Activated CD4-positive, alpha-beta memory T cell treated with anti-CD3 and anti-CD28 coated beads for 36 hours (primary cell): ENCODE results near the gene RBM33. TPM values are rescaled to one million over a fixed set of nuclear protein-coding genes. Genes with fewer than 3 reads are reported as not detected.

ENCODE experiments used
- CTCF ChIA-PET: fragments of 350-600 bp; sonication (Branson Sonifier 250); formaldehyde crosslinking; loops from one replicate; lab custom pipeline; 2021; ENCODE audit warnings: antibody characterized with exemption, inconsistent platforms; lab: Charles Lee
- POLR2A ChIA-PET: fragments of 350-600 bp; sonication (Branson Sonifier 250); formaldehyde crosslinking; loops from one replicate; lab custom pipeline; 2021; ENCODE audit warnings: antibody characterized with exemption; lab: Charles Lee
- DNase-seq: peaks from one replicate; pipeline ENCODE4 v3.0.0-alpha.2; 2020
- H3K27ac Mint-ChIP-seq: one replicate; pipeline ENCODE4 v1.8.0; 2021; ENCODE audit warnings: mixed read lengths
- H3K27me3 Mint-ChIP-seq: one replicate; pipeline ENCODE4 v1.8.0; 2021; ENCODE audit warnings: mixed read lengths
- H3K36me3 Mint-ChIP-seq: one replicate; pipeline ENCODE4 v1.8.0; 2021; ENCODE audit warnings: mixed read lengths
- H3K4me1 Mint-ChIP-seq: one replicate; pipeline ENCODE4 v1.8.0; 2021; ENCODE audit warnings: low read depth, mixed read lengths
- H3K4me3 Mint-ChIP-seq: one replicate; pipeline ENCODE4 v1.8.0; 2021; ENCODE audit warnings: mild to moderate bottlenecking, mixed read lengths
- H3K9me3 Mint-ChIP-seq: one replicate; pipeline ENCODE4 v1.8.0; 2021; ENCODE audit warnings: mixed read lengths
- intact Hi-C: fragments of 100-400 bp; cut with micrococcal nuclease; formaldehyde crosslinking; loops from one replicate; pipeline ENCODE4 v1.15.1; 2023
- total RNA-seq, 2 experiments: library from RNA; stranded (reverse); gene quantifications; one replicate each; pipeline ENCODE4 v1.2.3, GENCODE V29; 2021

The RBM33 gene
- total RNA-seq, 2 experiments from 2014 or later: 57.7 to 65.3 TPM

DNA sequence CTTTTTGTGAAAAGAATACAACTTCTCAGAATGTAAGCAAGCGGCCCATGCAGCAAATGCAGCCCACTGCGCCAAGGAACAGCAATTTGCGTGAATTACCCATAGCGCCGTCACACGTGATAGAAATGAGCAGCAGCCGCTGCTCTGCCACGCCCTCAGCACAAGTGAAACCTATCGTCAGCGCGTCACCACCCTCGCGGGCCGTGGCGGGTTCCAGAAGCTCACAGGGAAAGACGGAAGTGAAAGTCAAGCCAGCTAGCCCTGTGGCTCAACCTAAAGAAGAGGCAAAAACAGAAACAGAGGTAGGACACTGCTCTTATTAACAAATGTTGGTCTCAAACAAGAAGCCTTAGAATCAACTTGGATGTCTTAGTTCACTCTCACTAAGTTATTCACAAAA is 97.3 kb downstream of the RBM33 start:
- peaks cover 57% of the 10 kb centered on the region for H3K36me3 Mint-ChIP-seq
- POLR2A ChIA-PET: interaction anchor here (0.8 kb wide), 1 partner anchor 23 kb away, joined by 3 read pairs; no protein-coding TSS in a partner anchor
- intact Hi-C loops: no loop called here
- no peak overlapping the region for H3K4me3 Mint-ChIP-seq
- DNase-seq: peak; percentile 47
- no peaks in the 10 kb centered on the region for H3K9me3 Mint-ChIP-seq
- peaks cover 55% of the 10 kb centered on the region for H3K4me1 Mint-ChIP-seq
- H3K27ac Mint-ChIP-seq: peak overlapping the region; percentile 29
- CTCF ChIA-PET: interaction anchor here (1.8 kb wide), 1 partner anchor 143 kb away, joined by 8 read pairs; no protein-coding TSS in a partner anchor
- no peaks in the 10 kb centered on the region for H3K27me3 Mint-ChIP-seq

- Mint-ChIP-seq H3K27me3 (no peaks in the 10 kb centered on the region), H3K4me3 (no peak overlapping the region), H3K9me3 (no peaks in the 10 kb centered on the region), H3K27ac (no peak overlapping the region), H3K36me3 (peaks cover 57% of the 10 kb centered on the region), H3K4me1 (peaks cover 59% of the 10 kb centered on the region)
- intact Hi-C loops: no loop called here
- no peak for DNase-seq
- POLR2A ChIA-PET: no interaction called here
- CTCF ChIA-PET: interaction anchor here (1.4 to 5.4 kb wide), 2 partner anchors 24 to 144 kb away, joined by 7 to 26 read pairs; no protein-coding TSS in a partner anchor
Observed at GRCh38 chr7:155743177-155743576, 98.7 kb downstream of the RBM33 start.

DNA sequence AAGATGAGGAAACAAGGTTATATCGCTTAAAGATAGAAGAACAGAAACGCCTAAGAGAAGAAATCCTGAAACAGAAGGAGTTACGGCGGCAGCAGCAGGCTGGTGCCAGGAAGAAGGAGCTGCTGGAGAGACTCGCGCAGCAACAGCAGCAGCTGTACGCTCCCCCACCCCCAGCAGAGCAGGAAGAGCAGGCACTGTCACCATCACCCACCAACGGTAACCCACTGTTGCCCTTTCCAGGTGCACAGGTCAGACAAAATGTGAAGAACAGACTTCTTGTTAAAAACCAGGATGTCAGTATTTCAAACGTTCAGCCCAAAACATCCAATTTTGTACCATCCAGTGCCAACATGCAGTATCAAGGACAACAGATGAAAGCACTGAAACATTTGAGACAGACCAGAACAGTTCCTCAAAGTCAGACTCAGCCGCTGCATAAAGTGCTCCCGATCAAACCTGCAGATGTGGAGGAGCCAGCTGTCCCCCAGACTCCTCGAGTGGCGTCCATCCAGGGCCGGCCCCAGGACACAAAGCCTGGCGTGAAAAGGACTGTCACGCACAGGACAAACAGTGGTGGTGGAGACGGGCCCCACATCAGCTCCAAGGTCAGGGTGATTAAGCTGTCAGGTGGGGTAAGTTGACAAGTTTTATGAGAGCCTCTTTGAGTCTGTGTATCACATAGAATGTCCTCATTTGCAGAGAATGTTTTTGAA is 100.7 kb downstream of the RBM33 start:
- peaks cover 48% of the 10 kb centered on the region for H3K36me3 Mint-ChIP-seq
- H3K4me3 Mint-ChIP-seq: no peak overlapping the region
- ChIA-PET CTCF (interaction anchor here (1.2 to 5.4 kb wide), 3 partner anchors 11 to 51 kb away, joined by 3 to 26 read pairs (median 7); no protein-coding TSS in a partner anchor), POLR2A (interaction anchor here (0.9 to 1.1 kb wide), 2 partner anchors 11 to 12 kb away, joined by 3 to 5 read pairs; no protein-coding TSS in a partner anchor)
- no peaks in the 10 kb centered on the region for H3K9me3 Mint-ChIP-seq
- no peak for DNase-seq
- peaks cover 61% of the 10 kb centered on the region for H3K4me1 Mint-ChIP-seq
- H3K27ac Mint-ChIP-seq: no peak overlapping the region
- intact Hi-C loops: loop anchor here (5.0 kb wide), 1 partner anchor 83 kb away; no protein-coding TSS in a partner anchor
- H3K27me3 Mint-ChIP-seq: no peaks in the 10 kb centered on the region

DNA sequence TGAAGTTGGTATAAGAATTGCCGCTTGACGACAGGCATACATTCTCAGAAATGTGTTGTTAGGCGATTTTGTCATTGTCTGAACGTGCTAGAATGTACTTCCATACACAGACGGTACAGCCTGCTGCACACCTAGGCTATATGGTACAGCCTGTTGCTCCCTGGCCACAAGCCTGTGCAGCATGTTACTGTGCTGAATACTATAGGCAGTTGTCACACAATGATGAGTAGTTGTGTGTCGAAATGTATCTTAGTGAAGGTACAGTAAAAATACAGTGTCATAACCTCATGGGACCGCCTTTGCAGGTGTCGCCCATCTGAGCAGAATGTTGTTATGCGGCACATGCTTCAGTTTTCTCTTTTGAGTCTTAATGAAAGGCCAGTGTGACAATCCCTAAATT is 101.3 kb downstream of the RBM33 start:
- no peak for DNase-seq
- Mint-ChIP-seq H3K36me3 (peaks cover 44% of the 10 kb centered on the region), H3K4me1 (peaks cover 61% of the 10 kb centered on the region), H3K27ac (peak overlapping the region; percentile 70), H3K9me3 (no peaks in the 10 kb centered on the region), H3K27me3 (no peaks in the 10 kb centered on the region), H3K4me3 (no peak overlapping the region)
- CTCF ChIA-PET: interaction anchor here (1.5 to 5.4 kb wide), 3 partner anchors 11 to 148 kb away, joined by 7 to 26 read pairs (median 9); no protein-coding TSS in a partner anchor
- POLR2A ChIA-PET: interaction anchor here (1.1 kb wide), 1 partner anchor 11 kb away, joined by 5 read pairs; no protein-coding TSS in a partner anchor
- intact Hi-C loops: loop anchor here (1.0 to 5.0 kb wide), 3 partner anchors 11 to 83 kb away; no protein-coding TSS in a partner anchor

DNA sequence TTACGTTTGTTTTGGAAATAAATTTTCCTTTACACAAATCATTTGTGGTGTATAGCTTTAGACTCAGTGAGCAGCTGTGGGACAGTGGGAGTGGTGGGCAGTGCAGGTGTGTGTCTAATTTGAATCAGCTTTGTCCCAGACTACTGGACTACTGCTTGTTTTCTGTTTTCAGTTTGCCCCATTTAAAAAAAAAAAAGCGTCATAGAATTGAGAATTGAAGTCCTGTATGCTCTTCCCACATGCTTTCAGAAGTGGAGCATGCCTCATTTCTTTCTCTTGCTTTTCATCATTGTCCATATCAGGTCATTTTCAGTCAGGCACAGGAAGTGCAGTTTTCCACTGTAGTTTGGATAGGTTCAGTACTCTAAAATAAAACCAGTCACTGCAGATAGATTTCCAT is 101.7 kb downstream of the RBM33 start:
- Mint-ChIP-seq H3K4me3 (no peak overlapping the region), H3K27me3 (no peaks in the 10 kb centered on the region), H3K9me3 (no peaks in the 10 kb centered on the region), H3K4me1 (peaks cover 59% of the 10 kb centered on the region), H3K36me3 (peaks cover 39% of the 10 kb centered on the region), H3K27ac (peak overlapping the region; percentile 70)
- DNase-seq: peak; percentile 33
- intact Hi-C loops: loop anchor here (1.0 to 5.0 kb wide), 3 partner anchors 12 to 84 kb away; no protein-coding TSS in a partner anchor
- ChIA-PET POLR2A (interaction anchor here (1.1 kb wide), 1 partner anchor 12 kb away, joined by 5 read pairs; no protein-coding TSS in a partner anchor), CTCF (interaction anchor here (1.5 to 5.4 kb wide), 3 partner anchors 12 to 148 kb away, joined by 7 to 26 read pairs (median 9); no protein-coding TSS in a partner anchor)

- H3K9me3 Mint-ChIP-seq: no peaks in the 10 kb centered on the region
- H3K4me1 Mint-ChIP-seq: peaks cover 62% of the 10 kb centered on the region
- no peaks in the 10 kb centered on the region for H3K27me3 Mint-ChIP-seq
- H3K27ac Mint-ChIP-seq: no peak overlapping the region
- peaks cover 31% of the 10 kb centered on the region for H3K36me3 Mint-ChIP-seq
- ChIA-PET CTCF (interaction anchor here (1.0 to 5.4 kb wide), 3 partner anchors 8 to 149 kb away, joined by 3 to 26 read pairs (median 9); no protein-coding TSS in a partner anchor), POLR2A (no interaction called here)
- DNase-seq: no peak
- intact Hi-C loops: loop anchor here (5.0 kb wide), 1 partner anchor 85 kb away; no protein-coding TSS in a partner anchor
- H3K4me3 Mint-ChIP-seq: no peak overlapping the region
Observed at GRCh38 chr7:155747209-155747608, 102.7 kb downstream of the RBM33 start.

DNA sequence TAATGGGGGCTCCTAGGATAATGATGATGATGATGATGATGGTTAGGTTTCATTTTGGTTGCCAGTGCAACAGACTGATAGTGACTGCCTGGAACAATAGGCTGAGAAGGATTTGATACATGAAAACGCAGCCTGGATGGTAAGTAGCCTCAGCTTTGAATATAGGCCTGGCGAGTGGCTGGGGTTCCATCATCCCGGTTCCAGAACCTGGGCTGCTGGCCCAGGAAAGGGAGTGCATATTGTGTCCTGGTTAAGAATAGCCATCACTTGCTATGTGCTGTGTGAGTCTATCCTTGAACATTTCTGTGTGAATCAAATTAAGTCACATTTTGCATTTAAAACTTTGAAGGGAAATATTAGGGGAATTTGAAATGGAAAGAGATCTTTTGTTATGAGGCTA is 105.1 kb downstream of the RBM33 start:
- ChIA-PET CTCF (no interaction called here), POLR2A (no interaction called here)
- DNase-seq: no peak
- Mint-ChIP-seq H3K9me3 (no peaks in the 10 kb centered on the region), H3K4me3 (no peak overlapping the region), H3K4me1 (peaks cover 84% of the 10 kb centered on the region), H3K27ac (no peak overlapping the region), H3K27me3 (no peaks in the 10 kb centered on the region), H3K36me3 (peaks cover 21% of the 10 kb centered on the region)
- intact Hi-C loops: loop anchor here (5.0 kb wide), 1 partner anchor 87 kb away; no protein-coding TSS in a partner anchor

- CTCF ChIA-PET: interaction anchor here (1.2 to 1.3 kb wide), 3 partner anchors 16 to 152 kb away, joined by 3 to 5 read pairs (median 4); no protein-coding TSS in a partner anchor
- intact Hi-C loops: no loop called here
- Mint-ChIP-seq H3K27me3 (no peaks in the 10 kb centered on the region), H3K27ac (no peak overlapping the region), H3K9me3 (no peaks in the 10 kb centered on the region), H3K36me3 (peaks cover 16% of the 10 kb centered on the region), H3K4me1 (peaks cover 84% of the 10 kb centered on the region), H3K4me3 (no peak overlapping the region)
- POLR2A ChIA-PET: no interaction called here
- DNase-seq: no peak
Observed at GRCh38 chr7:155750255-155751125, 106.0 kb downstream of the RBM33 start.

GRCh38 chr7:155751409-155751808 is 106.9 kb downstream of the RBM33 start:
- Mint-ChIP-seq H3K9me3 (no peaks in the 10 kb centered on the region), H3K27ac (no peak overlapping the region), H3K4me1 (peaks cover 78% of the 10 kb centered on the region), H3K4me3 (no peak overlapping the region), H3K27me3 (no peaks in the 10 kb centered on the region), H3K36me3 (peaks cover 11% of the 10 kb centered on the region)
- CTCF ChIA-PET: interaction anchor here (1.2 to 1.3 kb wide), 3 partner anchors 15 to 152 kb away, joined by 3 to 5 read pairs (median 4); no protein-coding TSS in a partner anchor
- intact Hi-C loops: no loop called here
- no peak for DNase-seq
- POLR2A ChIA-PET: no interaction called here

DNA sequence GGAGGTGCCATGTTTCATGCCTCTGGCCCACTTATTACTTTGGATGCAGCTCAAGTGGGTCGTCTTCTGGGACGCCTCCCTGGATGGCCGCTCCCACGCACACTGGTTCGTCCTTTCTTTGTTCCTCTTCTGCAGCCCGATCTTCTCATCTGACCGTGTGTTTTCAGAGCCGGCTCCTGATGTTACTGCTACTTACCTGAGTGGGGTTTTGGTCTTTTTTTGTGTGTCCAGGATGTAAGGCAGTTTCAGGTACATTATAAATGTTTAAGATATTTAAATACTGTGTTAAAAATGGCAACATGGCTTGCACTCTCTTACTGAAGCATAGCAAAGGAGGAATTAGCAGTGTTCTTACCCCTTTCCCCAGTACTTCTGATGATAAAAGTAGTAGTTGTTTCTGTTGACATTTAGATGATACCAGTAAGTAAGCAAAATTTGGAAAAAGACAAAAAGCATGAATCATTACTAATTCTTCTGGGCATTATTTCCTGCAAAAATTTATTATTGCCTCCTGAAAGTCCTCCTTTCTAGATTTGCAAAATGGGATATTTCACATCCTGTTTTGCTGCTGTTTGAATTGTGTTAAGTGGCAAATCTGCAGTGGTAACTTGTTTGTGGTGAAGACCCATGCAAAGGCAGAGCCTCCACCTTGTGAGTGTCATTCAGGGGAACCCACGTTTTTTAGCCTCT is 108.4 kb downstream of the RBM33 start:
- peak overlapping the region; percentile 59 for H3K27ac Mint-ChIP-seq
- no peaks in the 10 kb centered on the region for H3K27me3 Mint-ChIP-seq
- POLR2A ChIA-PET: interaction anchor here (0.8 kb wide), 1 partner anchor 12 kb away, joined by 3 read pairs; no protein-coding TSS in a partner anchor
- DNase-seq: no peak
- peaks cover 77% of the 10 kb centered on the region for H3K4me1 Mint-ChIP-seq
- no peak overlapping the region for H3K4me3 Mint-ChIP-seq
- intact Hi-C loops: no loop called here
- CTCF ChIA-PET: no interaction called here
- no peaks in the 10 kb centered on the region for H3K9me3 Mint-ChIP-seq
- H3K36me3 Mint-ChIP-seq: peaks cover 16% of the 10 kb centered on the region
